Activated T-cell treated with anti-CD3 and anti-CD28 coated beads, Interleukin-2, amount 50 U/mL, for 4 hours (primary cell): Measurements from ENCODE around the gene SUSD1. TPM values are rescaled to one million over a fixed set of nuclear protein-coding genes. Genes with fewer than 3 reads are reported as not detected.

Experiments used
- ATAC-seq, 2 donors: fragments of 200-7000 bp; cut with Tn5 transposase; one replicate each; pipeline ENCODE4 v1.10.0; 2021
- DNase-seq: peaks from one replicate; pipeline ENCODE4 v3.0.0-alpha.2; 2020
- H3K27me3 Mint-ChIP-seq: one replicate; pipeline ENCODE4 v1.8.0; 2021; ENCODE audit warnings: low read depth, mixed read lengths
- H3K36me3 Mint-ChIP-seq: one replicate; pipeline ENCODE4 v1.8.0; 2022; ENCODE audit warnings: mixed read lengths; ENCODE audit not compliant: insufficient read depth
- H3K4me1 Mint-ChIP-seq: one replicate; pipeline ENCODE4 v1.8.0; 2021; ENCODE audit warnings: low read depth, mixed read lengths
- H3K4me3 Mint-ChIP-seq: one replicate; pipeline ENCODE4 v1.8.0; 2021; ENCODE audit warnings: mild to moderate bottlenecking, moderate library complexity, mixed read lengths
- H3K9me3 Mint-ChIP-seq: one replicate; pipeline ENCODE4 v1.8.0; 2021; ENCODE audit warnings: mixed read lengths
- total RNA-seq, 3 donors: library from RNA; stranded (reverse); gene quantifications; one replicate each; pipeline ENCODE4 v1.2.1, GENCODE V29; 2021

The SUSD1 gene
- total RNA-seq, 3 donors from 2014 or later: 2.3 to 2.7 (median 2.4) TPM

- Mint-ChIP-seq H3K4me3 (no peak overlapping the region), H3K27me3 (no peaks in the 10 kb centered on the region), H3K9me3 (no peaks in the 10 kb centered on the region), H3K36me3 (peaks cover 9% of the 10 kb centered on the region), H3K4me1 (no peaks in the 10 kb centered on the region)
- ATAC-seq (no peak), DNase-seq (no peak)
Measured at GRCh38 chr9:112112519-112112918, 62.6 kb downstream of the SUSD1 start.

- DNase-seq (no peak), ATAC-seq (no peak)
- no peak overlapping the region for H3K4me3 Mint-ChIP-seq
- H3K36me3 Mint-ChIP-seq: peaks cover 10% of the 10 kb centered on the region
- no peaks in the 10 kb centered on the region for H3K27me3 Mint-ChIP-seq
- H3K4me1 Mint-ChIP-seq: no peaks in the 10 kb centered on the region
- H3K9me3 Mint-ChIP-seq: no peaks in the 10 kb centered on the region
Measured at GRCh38 chr9:112111461-112111860, 63.6 kb downstream of the SUSD1 start.

- peaks cover 9% of the 10 kb centered on the region for H3K36me3 Mint-ChIP-seq
- DNase-seq (no peak), ATAC-seq (no peak)
- no peaks in the 10 kb centered on the region for H3K4me1 Mint-ChIP-seq
- H3K4me3 Mint-ChIP-seq: no peak overlapping the region
- no peaks in the 10 kb centered on the region for H3K9me3 Mint-ChIP-seq
- no peaks in the 10 kb centered on the region for H3K27me3 Mint-ChIP-seq
Measured at GRCh38 chr9:112110777-112111113, 64.4 kb downstream of the SUSD1 start.

- Mint-ChIP-seq H3K4me1 (no peaks in the 10 kb centered on the region), H3K9me3 (no peaks in the 10 kb centered on the region), H3K4me3 (no peak overlapping the region), H3K36me3 (peaks cover 9% of the 10 kb centered on the region), H3K27me3 (no peaks in the 10 kb centered on the region)
- DNase-seq (no peak), ATAC-seq (no peak)
Measured at GRCh38 chr9:112110094-112110776, 64.9 kb downstream of the SUSD1 start.

- H3K27me3 Mint-ChIP-seq: no peaks in the 10 kb centered on the region
- peaks cover 8% of the 10 kb centered on the region for H3K4me1 Mint-ChIP-seq
- no peak for DNase-seq
- peaks cover 10% of the 10 kb centered on the region for H3K36me3 Mint-ChIP-seq
- H3K9me3 Mint-ChIP-seq: no peaks in the 10 kb centered on the region
- H3K4me3 Mint-ChIP-seq: no peak overlapping the region
- ATAC-seq: no peak
Measured at GRCh38 chr9:112104901-112105300, 70.2 kb downstream of the SUSD1 start.

GRCh38 chr9:112104401-112104800 is 70.7 kb downstream of the SUSD1 start:
- peaks cover 10% of the 10 kb centered on the region for H3K36me3 Mint-ChIP-seq

GRCh38 chr9:112103405-112103804 is 71.7 kb downstream of the SUSD1 start:
- peaks cover 8% of the 10 kb centered on the region for H3K4me1 Mint-ChIP-seq
- DNase-seq (no peak), ATAC-seq (no peak)
- H3K4me3 Mint-ChIP-seq: no peak overlapping the region
- H3K9me3 Mint-ChIP-seq: no peaks in the 10 kb centered on the region
- no peaks in the 10 kb centered on the region for H3K27me3 Mint-ChIP-seq
- peaks cover 10% of the 10 kb centered on the region for H3K36me3 Mint-ChIP-seq

More at GRCh38 chr9:112104401-112104800, 70.7 kb downstream of the SUSD1 start:
- Mint-ChIP-seq H3K4me3 (no peak overlapping the region), H3K27me3 (no peaks in the 10 kb centered on the region), H3K4me1 (peaks cover 8% of the 10 kb centered on the region), H3K9me3 (no peaks in the 10 kb centered on the region)
- ATAC-seq (no peak), DNase-seq (no peak)

- Mint-ChIP-seq H3K4me1 (peaks cover 16% of the 10 kb centered on the region), H3K4me3 (no peak overlapping the region), H3K36me3 (peaks cover 5% of the 10 kb centered on the region), H3K27me3 (no peaks in the 10 kb centered on the region), H3K9me3 (no peaks in the 10 kb centered on the region)
- ATAC-seq (peak; percentile 77 to 78), DNase-seq (peak; percentile 63)
Measured at GRCh38 chr9:112097712-112098688, 77.1 kb downstream of the SUSD1 start.

- peaks cover 3% of the 10 kb centered on the region for H3K36me3 Mint-ChIP-seq
- peaks cover 16% of the 10 kb centered on the region for H3K4me1 Mint-ChIP-seq
- no peaks in the 10 kb centered on the region for H3K9me3 Mint-ChIP-seq
- H3K27me3 Mint-ChIP-seq: no peaks in the 10 kb centered on the region
- no peak for DNase-seq
- H3K4me3 Mint-ChIP-seq: no peak overlapping the region
- ATAC-seq: no peak
Measured at GRCh38 chr9:112094948-112095681, 80.0 kb downstream of the SUSD1 start.

GRCh38 chr9:112094241-112094640 is 80.9 kb downstream of the SUSD1 start:
- Mint-ChIP-seq H3K9me3 (no peaks in the 10 kb centered on the region), H3K36me3 (peaks cover 3% of the 10 kb centered on the region), H3K4me3 (no peak overlapping the region), H3K4me1 (peaks cover 16% of the 10 kb centered on the region), H3K27me3 (no peaks in the 10 kb centered on the region)
- ATAC-seq (no peak), DNase-seq (no peak)

- Mint-ChIP-seq H3K4me1 (peaks cover 16% of the 10 kb centered on the region), H3K4me3 (no peak overlapping the region), H3K36me3 (peaks cover 3% of the 10 kb centered on the region), H3K9me3 (no peaks in the 10 kb centered on the region), H3K27me3 (no peaks in the 10 kb centered on the region)
- ATAC-seq: no peak
- DNase-seq: no peak
Measured at GRCh38 chr9:112093870-112094216, 81.3 kb downstream of the SUSD1 start.

GRCh38 chr9:112093147-112093869 is 81.8 kb downstream of the SUSD1 start:
- DNase-seq (no peak), ATAC-seq (no peak)
- no peaks in the 10 kb centered on the region for H3K27me3 Mint-ChIP-seq
- H3K4me3 Mint-ChIP-seq: no peak overlapping the region
- H3K4me1 Mint-ChIP-seq: peaks cover 16% of the 10 kb centered on the region
- H3K36me3 Mint-ChIP-seq: peaks cover 3% of the 10 kb centered on the region
- H3K9me3 Mint-ChIP-seq: no peaks in the 10 kb centered on the region

GRCh38 chr9:112091810-112092209 is 83.3 kb downstream of the SUSD1 start:
- no peaks in the 10 kb centered on the region for H3K27me3 Mint-ChIP-seq
- ATAC-seq (no peak), DNase-seq (no peak)
- H3K36me3 Mint-ChIP-seq: peaks cover 3% of the 10 kb centered on the region
- H3K4me1 Mint-ChIP-seq: peaks cover 13% of the 10 kb centered on the region
- H3K4me3 Mint-ChIP-seq: no peak overlapping the region
- no peaks in the 10 kb centered on the region for H3K9me3 Mint-ChIP-seq

GRCh38 chr9:112087506-112087905 is 87.6 kb downstream of the SUSD1 start:
- no peak for ATAC-seq
- H3K9me3 Mint-ChIP-seq: no peaks in the 10 kb centered on the region
- no peaks in the 10 kb centered on the region for H3K4me1 Mint-ChIP-seq

More at GRCh38 chr9:112087506-112087905, 87.6 kb downstream of the SUSD1 start:
- Mint-ChIP-seq H3K27me3 (no peaks in the 10 kb centered on the region), H3K4me3 (no peak overlapping the region), H3K36me3 (peaks cover 5% of the 10 kb centered on the region)
- DNase-seq: no peak
